Activated naive CD4-positive, alpha-beta T cell treated with anti-CD3 and anti-CD28 coated beads for 36 hours (primary cell): ENCODE measurements around the gene SHC2. TPM values are rescaled to one million over a fixed set of nuclear protein-coding genes. Genes with fewer than 3 reads are reported as not detected.
"Not testable (repeated sequence)": the region's sequence is repeated elsewhere in the genome, so short reads cannot be mapped to it uniquely, and the experiment has no call there.

ENCODE experiments used
- CTCF ChIA-PET: fragments of 350-600 bp; sonication (Branson Sonifier 250); formaldehyde crosslinking; loops from one replicate; lab custom pipeline; 2021; ENCODE audit warnings: antibody characterized with exemption; lab: Charles Lee
- DNase-seq: peaks from one replicate; pipeline ENCODE4 v3.0.0-alpha.2; 2020
- H3K27ac Mint-ChIP-seq: one replicate; pipeline ENCODE4 v1.8.0; 2021; ENCODE audit warnings: mild to moderate bottlenecking, mixed read lengths
- H3K27me3 Mint-ChIP-seq: one replicate; pipeline ENCODE4 v1.8.0; 2021; ENCODE audit warnings: low read depth, mixed read lengths
- H3K36me3 Mint-ChIP-seq: one replicate; pipeline ENCODE4 v1.8.0; 2021; ENCODE audit warnings: low read depth, mixed read lengths
- H3K4me1 Mint-ChIP-seq: one replicate; pipeline ENCODE4 v1.8.0; 2021; ENCODE audit warnings: low read depth, mixed read lengths
- H3K4me3 Mint-ChIP-seq: one replicate; pipeline ENCODE4 v1.8.0; 2021; ENCODE audit warnings: mild to moderate bottlenecking, moderate library complexity, mixed read lengths
- H3K9me3 Mint-ChIP-seq: one replicate; pipeline ENCODE4 v1.8.0; 2021; ENCODE audit warnings: mixed read lengths
- intact Hi-C: fragments of 100-400 bp; cut with micrococcal nuclease; formaldehyde crosslinking; loops from one replicate; pipeline ENCODE4 v1.15.1; 2023
- total RNA-seq, 2 experiments: library from RNA; stranded (reverse); gene quantifications; one replicate each; pipeline ENCODE4 v1.2.3, GENCODE V29; 2021

The SHC2 gene
- total RNA-seq, 2 experiments from 2014 or later = not detected

DNA sequence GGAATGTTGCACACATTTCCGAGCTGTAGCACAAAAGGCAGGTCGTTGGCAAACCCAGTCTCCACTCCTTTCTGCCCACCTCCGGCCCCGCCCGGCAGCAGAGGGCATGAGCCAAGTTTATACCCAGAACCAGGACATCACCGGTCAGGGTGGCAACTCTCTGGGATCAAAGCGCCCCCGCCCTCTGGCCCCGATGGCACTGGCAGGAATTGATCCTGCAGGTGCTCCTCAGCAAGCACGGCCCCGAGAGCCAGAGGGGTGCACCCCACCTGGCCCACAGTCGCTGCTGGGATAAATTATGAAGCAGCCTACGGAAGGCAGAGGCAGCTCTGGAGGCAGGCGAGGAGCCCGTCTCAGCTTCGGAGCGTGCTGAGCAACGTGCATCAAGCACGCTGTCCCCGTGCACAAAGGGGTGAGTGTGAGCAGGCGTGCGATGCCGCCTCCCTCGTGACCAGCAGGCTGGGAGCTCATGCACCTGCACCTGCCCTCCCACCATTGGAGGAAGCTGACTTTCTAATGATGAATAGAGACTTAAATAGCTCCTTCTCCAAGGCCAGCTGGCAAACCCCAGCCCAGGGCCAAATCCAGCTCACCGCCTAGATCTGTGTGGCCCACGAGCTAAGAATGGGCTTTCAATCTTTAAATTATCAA is 25.7 kb downstream of the SHC2 start:
- Mint-ChIP-seq H3K27me3 (peaks cover 2% of the 10 kb centered on the region), H3K4me3 (no peak overlapping the region), H3K27ac (no peak overlapping the region), H3K36me3 (no peaks in the 10 kb centered on the region), H3K4me1 (no peaks in the 10 kb centered on the region), H3K9me3 (peaks cover 3% of the 10 kb centered on the region)
- intact Hi-C loops = no loop called here
- CTCF ChIA-PET = no interaction called here
- DNase-seq = no peak

DNA sequence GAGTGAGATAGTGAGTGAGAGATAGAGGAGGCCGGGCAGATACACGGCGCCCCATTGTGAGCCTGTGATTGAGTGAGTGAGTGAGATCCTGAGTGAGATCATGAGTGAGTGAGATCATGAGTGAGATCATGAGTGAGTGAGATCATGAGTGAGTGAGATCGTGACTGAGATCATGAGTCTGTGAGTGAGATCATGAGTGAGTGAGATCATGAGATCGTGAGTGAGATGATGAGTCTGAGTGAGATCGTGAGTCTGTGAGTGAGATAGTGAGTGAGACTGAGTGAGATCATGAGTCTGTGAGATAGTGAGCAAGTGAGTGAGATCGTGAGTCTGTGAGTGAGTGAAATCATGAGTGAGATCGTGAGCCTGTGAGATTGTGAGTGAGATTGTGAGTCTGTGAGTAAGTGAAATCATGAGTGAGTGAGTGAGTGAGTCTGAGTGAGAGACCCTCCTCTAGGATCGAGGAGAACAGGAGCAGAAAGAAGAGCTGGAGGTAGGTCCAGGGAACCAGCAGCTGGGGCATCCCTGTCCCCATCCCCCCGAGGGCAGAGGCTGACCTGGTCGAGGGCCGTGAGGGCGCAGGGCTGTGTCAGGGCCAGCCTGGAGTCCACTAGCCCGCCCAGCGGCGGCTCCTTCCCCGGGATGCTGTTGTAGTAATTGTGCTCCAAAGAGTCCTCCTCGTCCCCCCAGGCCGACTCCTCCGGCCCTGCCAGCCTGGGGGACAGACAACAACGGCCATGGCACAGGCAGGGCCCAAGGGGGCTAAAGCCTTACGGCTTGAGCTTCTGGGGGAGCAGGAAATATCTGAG is 26.5 kb downstream of the SHC2 start:
- peaks cover 3% of the 10 kb centered on the region for H3K9me3 Mint-ChIP-seq
- no peaks in the 10 kb centered on the region for H3K4me1 Mint-ChIP-seq
- H3K27me3 Mint-ChIP-seq = no peaks in the 10 kb centered on the region
- CTCF ChIA-PET = no interaction called here
- DNase-seq = no peak
- no peak overlapping the region for H3K4me3 Mint-ChIP-seq
- H3K36me3 Mint-ChIP-seq = no peaks in the 10 kb centered on the region
- no peak overlapping the region for H3K27ac Mint-ChIP-seq
- intact Hi-C loops = no loop called here

GRCh38 chr19:430701-431100 is 30.1 kb downstream of the SHC2 start:
- Mint-ChIP-seq H3K4me3 (no peak overlapping the region), H3K27ac (no peak overlapping the region), H3K9me3 (peaks cover 3% of the 10 kb centered on the region), H3K36me3 (no peaks in the 10 kb centered on the region), H3K4me1 (no peaks in the 10 kb centered on the region), H3K27me3 (no peaks in the 10 kb centered on the region)
- intact Hi-C loops = no loop called here
- no peak for DNase-seq
- CTCF ChIA-PET = no interaction called here

DNA sequence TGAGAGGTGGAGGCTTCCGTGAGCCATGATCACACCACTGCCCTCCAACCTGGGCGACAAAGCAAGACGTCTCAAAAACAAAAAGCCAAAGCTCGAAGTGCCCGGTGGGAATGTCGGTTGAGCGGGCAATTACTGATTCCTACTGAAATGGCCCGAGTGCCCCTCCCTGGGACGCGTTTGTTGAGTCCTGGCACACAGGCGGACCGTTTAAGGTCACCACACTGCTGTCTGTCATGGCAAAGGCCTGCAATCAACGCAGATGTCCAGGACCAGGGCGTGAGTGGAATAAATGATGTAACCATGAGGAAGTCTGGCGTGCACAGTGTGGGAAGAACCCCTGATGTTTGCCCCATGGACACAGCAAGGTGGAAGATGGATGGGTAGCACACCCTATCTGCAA is 32.7 kb downstream of the SHC2 start:
- Mint-ChIP-seq H3K27ac (no peak overlapping the region), H3K36me3 (no peaks in the 10 kb centered on the region), H3K9me3 (peaks cover 3% of the 10 kb centered on the region), H3K27me3 (no peaks in the 10 kb centered on the region), H3K4me1 (no peaks in the 10 kb centered on the region), H3K4me3 (no peak overlapping the region)
- intact Hi-C loops = no loop called here
- CTCF ChIA-PET = no interaction called here
- DNase-seq = no peak

- intact Hi-C loops, H3K4me1 Mint-ChIP-seq, CTCF ChIA-PET, H3K27me3 Mint-ChIP-seq, H3K9me3 Mint-ChIP-seq, H3K36me3 Mint-ChIP-seq, H3K27ac Mint-ChIP-seq, DNase-seq, H3K4me3 Mint-ChIP-seq: not testable (repeated sequence)
Observed at GRCh38 chr19:427675-428074, 33.2 kb downstream of the SHC2 start.

GRCh38 chr19:426725-427445 is 33.9 kb downstream of the SHC2 start:
- H3K27ac Mint-ChIP-seq = no peak overlapping the region
- H3K4me3 Mint-ChIP-seq = no peak overlapping the region
- CTCF ChIA-PET = no interaction called here
- H3K4me1 Mint-ChIP-seq = no peaks in the 10 kb centered on the region
- no peaks in the 10 kb centered on the region for H3K36me3 Mint-ChIP-seq
- intact Hi-C loops = no loop called here
- DNase-seq = no peak
- no peaks in the 10 kb centered on the region for H3K27me3 Mint-ChIP-seq
- peaks cover 3% of the 10 kb centered on the region for H3K9me3 Mint-ChIP-seq

DNA sequence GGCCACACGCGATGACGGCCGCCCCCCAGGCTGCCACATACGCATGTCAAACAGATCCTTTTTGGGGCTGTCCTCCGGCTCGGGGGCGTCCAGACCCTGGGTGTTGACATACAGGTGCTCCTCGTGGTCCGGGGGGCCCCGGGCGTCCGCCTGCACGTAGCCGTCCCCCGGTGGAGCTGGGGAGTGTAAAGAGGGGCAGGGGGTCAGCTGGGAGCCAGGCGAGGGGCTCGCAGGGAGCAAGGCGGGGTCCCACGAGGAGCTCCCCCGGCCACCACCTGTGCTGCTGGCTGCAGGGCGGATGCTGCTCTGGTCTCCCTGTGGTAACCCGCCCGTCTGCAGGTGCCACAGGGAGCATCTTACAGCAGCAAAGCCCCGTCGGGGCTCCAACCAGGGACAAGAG is 35.8 kb downstream of the SHC2 start:
- no peak for DNase-seq
- Mint-ChIP-seq H3K4me3 (no peak overlapping the region), H3K36me3 (no peaks in the 10 kb centered on the region), H3K4me1 (no peaks in the 10 kb centered on the region), H3K27ac (no peak overlapping the region), H3K27me3 (no peaks in the 10 kb centered on the region), H3K9me3 (no peaks in the 10 kb centered on the region)
- intact Hi-C loops = no loop called here
- CTCF ChIA-PET = no interaction called here

DNA sequence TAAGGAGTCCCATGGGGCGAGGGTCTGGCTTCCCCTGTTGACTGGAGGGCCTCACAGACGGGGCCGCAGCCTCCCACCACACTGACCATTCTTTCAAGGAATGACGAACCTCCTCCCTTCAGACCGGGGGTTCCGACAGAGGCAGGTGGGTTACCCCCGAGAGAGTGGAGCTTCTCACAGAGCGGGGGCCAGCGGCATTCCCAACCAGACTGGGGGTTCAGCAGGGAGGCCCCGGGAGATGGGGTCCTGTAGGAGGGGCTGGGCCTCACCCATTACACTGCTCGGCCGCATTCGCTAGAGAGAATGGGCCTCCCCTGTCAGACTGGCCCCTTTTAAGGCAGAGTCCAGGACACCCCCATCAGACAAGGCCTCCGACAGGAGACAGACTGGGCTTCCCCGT is 36.3 kb downstream of the SHC2 start:
- Mint-ChIP-seq H3K9me3 (no peaks in the 10 kb centered on the region), H3K4me3 (no peak overlapping the region), H3K27ac (no peak overlapping the region), H3K4me1 (no peaks in the 10 kb centered on the region), H3K27me3 (no peaks in the 10 kb centered on the region), H3K36me3 (no peaks in the 10 kb centered on the region)
- CTCF ChIA-PET = no interaction called here
- DNase-seq = no peak
- intact Hi-C loops = no loop called here

GRCh38 chr19:423691-424466 is 37.0 kb downstream of the SHC2 start:
- Mint-ChIP-seq H3K27me3 (no peaks in the 10 kb centered on the region), H3K9me3 (no peaks in the 10 kb centered on the region), H3K36me3 (no peaks in the 10 kb centered on the region), H3K4me1 (no peaks in the 10 kb centered on the region), H3K27ac (no peak overlapping the region), H3K4me3 (no peak overlapping the region)
- intact Hi-C loops = no loop called here
- no peak for DNase-seq
- CTCF ChIA-PET = no interaction called here

GRCh38 chr19:422917-423226 is 38.0 kb downstream of the SHC2 start:
- CTCF ChIA-PET, H3K27me3 Mint-ChIP-seq, H3K4me1 Mint-ChIP-seq, H3K27ac Mint-ChIP-seq, H3K9me3 Mint-ChIP-seq, H3K4me3 Mint-ChIP-seq, intact Hi-C loops, DNase-seq, H3K36me3 Mint-ChIP-seq: not testable (repeated sequence)

- Mint-ChIP-seq H3K27me3 (no peaks in the 10 kb centered on the region), H3K9me3 (no peaks in the 10 kb centered on the region), H3K36me3 (no peaks in the 10 kb centered on the region), H3K4me3 (no peak overlapping the region), H3K4me1 (no peaks in the 10 kb centered on the region), H3K27ac (no peak overlapping the region)
- DNase-seq = no peak
- CTCF ChIA-PET = no interaction called here
- intact Hi-C loops = no loop called here
Observed at GRCh38 chr19:422213-422916, 38.5 kb downstream of the SHC2 start.
